GM12878 (cell line): Measurements from ENCODE around the gene SLC26A11. TPM values are rescaled to one million over a fixed set of nuclear protein-coding genes. Genes with fewer than 3 reads are reported as not detected.

Experiments
- ATAC-seq: fragments of 200-7000 bp; cut with Tn5 transposase; 3 replicates; pipeline ENCODE4 v1.9.1; 2020; ENCODE audit warnings: mild to moderate bottlenecking, moderate library complexity
- BruUV-seq: library from RNA; stranded (reverse); fragments of 400-500 nt; replicated peaks from 2 replicates; lab custom pipeline; 2021; lab: Mats Ljungman, UMichigan
- CTCF ChIA-PET: fragments of 300-600 bp; sonication (Branson Sonifier 250); formaldehyde crosslinking; extraction: SDS; loops from one replicate; lab custom pipeline; 2021; ENCODE audit warnings: inconsistent platforms; lab: Yijun Ruan, JAX
- POLR2A ChIA-PET: fragments of 350-600 bp; formaldehyde crosslinking; extraction: SDS; loops from one replicate; lab custom pipeline; 2021; ENCODE audit warnings: inconsistent platforms; lab: Charles Lee
- RAD21 ChIA-PET: fragments of 300-600 bp; sonication (Branson Sonifier 250); formaldehyde crosslinking; loops from one replicate; lab custom pipeline; 2023; ENCODE audit warnings: antibody characterized with exemption; ENCODE audit not compliant: unreplicated experiment; lab: Charles Lee
- SMC1A ChIA-PET: fragments of 300-600 bp; sonication (Branson Sonifier 250); formaldehyde crosslinking; loops from one replicate; lab custom pipeline; 2023; ENCODE audit not compliant: unreplicated experiment, uncharacterized antibody; lab: Charles Lee
- DNase-seq: peaks from one replicate; pipeline ENCODE4 v3.0.0-alpha.2; 2011; ENCODE audit warnings: low read depth, low spot score
- FAIRE-seq: peaks from 3 replicates; lab custom pipeline; 2011; peaks lifted over from hg19 to GRCh38; lab: Jason Lieb, UNC
- H2AFZ ChIP-seq: 2 replicates; pipeline ENCODE4 v1.6.0; 2011; ENCODE audit warnings: low read depth, low read length, control low read depth; ENCODE audit not compliant: control insufficient read depth
- H3K27ac ChIP-seq: 2 replicates; pipeline ENCODE4 v1.5.1; 2011; ENCODE audit warnings: control low read depth; ENCODE audit not compliant: control insufficient read depth, insufficient read depth
- H3K27me3 ChIP-seq, 2 experiments: replicated peaks in 1 of 2; 2 replicates each; pipeline versions ENCODE4 v1.6.0 to v1.6.1; 2011; ENCODE audit warnings: low read length in 1 of 2; ENCODE audit not compliant: control insufficient read depth in 2 of 2, insufficient read depth in 2 of 2
- H3K36me3 ChIP-seq, 2 experiments: 2 replicates each; pipeline ENCODE4 v1.5.1; 2011; ENCODE audit warnings: low read length in 1 of 2; ENCODE audit not compliant: control insufficient read depth in 2 of 2, insufficient read depth in 2 of 2
- H3K4me1 ChIP-seq: 2 replicates; pipeline ENCODE4 v1.6.1; 2011; ENCODE audit warnings: mild to moderate bottlenecking, low read length, moderate library complexity, mixed read lengths; ENCODE audit not compliant: control insufficient read depth, insufficient read depth
- H3K4me2 ChIP-seq: 2 replicates; pipeline ENCODE4 v1.6.0; 2011; ENCODE audit warnings: control low read depth; ENCODE audit not compliant: control insufficient read depth, insufficient read depth
- H3K4me3 ChIP-seq: fragments of 200-600 bp; sonication (generic); 2 replicates; pipeline ENCODE4 v1.5.1; 2016
- H3K79me2 ChIP-seq: 2 replicates; pipeline ENCODE4 v1.6.0; 2011; ENCODE audit warnings: low read length; ENCODE audit not compliant: control insufficient read depth, insufficient read depth
- H3K9ac ChIP-seq: 2 replicates; pipeline ENCODE4 v1.8.0; 2011; ENCODE audit warnings: low read length, control low read depth, mixed read lengths; ENCODE audit not compliant: control insufficient read depth, insufficient read depth
- H3K9me3 ChIP-seq: replicated peaks from 3 replicates; pipeline ENCODE4 v1.5.1; 2011; ENCODE audit warnings: mild to moderate bottlenecking, low read length; ENCODE audit not compliant: control insufficient read depth, insufficient read depth
- H4K20me1 ChIP-seq: 2 replicates; pipeline ENCODE4 v1.6.0; 2011; ENCODE audit not compliant: control insufficient read depth, insufficient read depth
- DPF2 ChIP-seq: fragments of 450-650 bp; IDR thresholded peaks from 2 replicates; pipeline ENCODE4 v1.6.1; 2017; ENCODE audit warnings: mild to moderate bottlenecking
- MEF2B ChIP-seq: fragments of 450-650 bp; IDR thresholded peaks from 2 replicates; pipeline ENCODE4 v1.6.1; 2018; ENCODE audit warnings: mild to moderate bottlenecking, moderate library complexity; ENCODE audit not compliant: partially characterized antibody, poor library complexity, severe bottlenecking
- REST ChIP-seq: IDR thresholded peaks from 2 replicates; pipeline ENCODE4 v1.6.1; 2012; ENCODE audit warnings: mild to moderate bottlenecking, low read depth, low read length
- SMAD5 ChIP-seq: IDR thresholded peaks from 2 replicates; pipeline ENCODE4 v1.6.1; 2016; ENCODE audit warnings: antibody characterized with exemption, low read depth
- SMARCA5 ChIP-seq: fragments of 450-650 bp; IDR thresholded peaks from 2 replicates; pipeline ENCODE4 v1.6.1; 2017; ENCODE audit warnings: mild to moderate bottlenecking
- SREBF1 ChIP-seq: IDR thresholded peaks from 2 replicates; pipeline ENCODE4 v1.6.1; 2012; ENCODE audit warnings: mild to moderate bottlenecking, low read length
- ZNF217 ChIP-seq: fragments of 450-650 bp; IDR thresholded peaks from 2 replicates; pipeline ENCODE4 v1.6.1; 2017; ENCODE audit warnings: antibody characterized with exemption, mild to moderate bottlenecking
- WGBS: methylation state at CpG from one replicate; pipeline ENCODE4 v1.1.6; 2016; ENCODE audit warnings: low lambda C conversion rate; ENCODE audit not compliant: insufficient replicate concordance, insufficient coverage; ENCODE audit errors: missing lambda C conversion rate; 5-methylcytosine and 5-hydroxymethylcytosine counted together
- in situ Hi-C: fragments of 300-500 bp; cut with MboI; formaldehyde crosslinking; loops from 9 replicates; pipeline ENCODE4 v1.14.3; 2018; ENCODE audit warnings: mixed read lengths
- intact Hi-C: fragments of 100-400 bp; cut with micrococcal nuclease; formaldehyde crosslinking; loops from one replicate; pipeline ENCODE4 v1.14.2; 2022; ENCODE audit not compliant: unreplicated experiment
- polyA plus RNA-seq, 11 experiments: library from polyadenylated mRNA; depleted of rRNA in 4 of 11; unstranded in 6 of 11; stranded (reverse) in 5 of 11; fragments of >200 nt; fragmentation: Nextera tagmentation in 4 of 11; fragmentation: Illumina TruSeq in 1 of 11; extraction: Ambion mirVana in 4 of 11; extraction: Trizol in 1 of 11; gene quantifications; 1 replicate in 1 of 11; 2 replicates in 10 of 11; pipeline versions ENCODE4 v1.2.1 to v1.2.3, GENCODE V29; 2011 to 2016; ENCODE audit warnings: inconsistent platforms in 2 of 11, missing spikeins in 2 of 11, low read depth in 1 of 11
- total RNA-seq, 4 experiments: library from RNA; depleted of rRNA in 3 of 4; stranded (reverse); fragments of >200 nt in 3 of 4; fragmentation: Illumina TruSeq in 1 of 4; extraction: Trizol in 1 of 4; gene quantifications; 2 replicates each; pipeline versions ENCODE4 v1.2.1 to v1.2.3, GENCODE V29; 2013 to 2021

SLC26A11 gene
- total and polyA plus RNA-seq, 10 of the 15 experiments (the other 5 are each of a cell fraction or from before 2014, with no cell fraction given): 0.05 to 4.1 (median 1.2) TPM; not detected in 1

DNA sequence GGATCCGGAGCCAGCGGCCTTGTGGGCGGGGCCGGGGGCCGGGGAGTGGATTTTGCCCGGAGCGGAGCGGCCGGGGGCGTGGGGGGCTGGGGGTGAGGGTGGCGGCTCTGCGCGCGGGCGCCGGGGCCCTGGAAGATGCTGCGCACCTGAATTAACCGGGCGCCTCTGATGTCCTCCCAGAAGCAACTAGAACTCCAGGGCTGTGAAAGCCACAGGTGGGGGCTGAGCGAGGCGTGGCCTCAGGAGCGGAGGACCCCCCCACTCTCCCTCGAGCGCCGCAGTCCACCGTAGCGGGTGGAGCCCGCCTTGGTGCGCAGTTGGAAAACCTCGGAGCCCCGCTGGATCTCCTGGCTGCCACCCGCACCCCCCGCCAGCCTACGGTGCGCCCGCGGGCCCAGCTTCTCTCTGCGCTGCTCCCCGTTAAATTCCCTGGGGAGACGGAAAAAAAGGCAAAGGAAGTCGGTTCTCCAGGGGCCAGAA lies 549 bp downstream of the SLC26A11 start:
- peak overlapping the region; percentile 78 for H2AFZ ChIP-seq
- FAIRE-seq (no peak), ATAC-seq (no peak), DNase-seq (no peak)
- intact Hi-C loops: no loop called here
- peaks cover 0 to 5% of the 10 kb centered on the region in 2 experiments; a peak in 2 of 4 replicates for H3K36me3 ChIP-seq
- in situ Hi-C loops: no loop called here
- peak overlapping the region; percentile 80; the same call in 1 of the 2 replicates for H3K9ac ChIP-seq
- H4K20me1 ChIP-seq: no peaks in the 10 kb centered on the region; the same call in 1 of the 2 replicates
- ChIA-PET CTCF (no interaction called here), RAD21 (interaction anchor here (2.2 kb wide), 1 partner anchor 43 kb away, joined by 10 read pairs; no protein-coding TSS in a partner anchor), SMC1A (no interaction called here), POLR2A (interaction anchor here (0.6 to 1.5 kb wide), 5 partner anchors 14 to 518 kb away, joined by 3 to 4 read pairs (median 3); no protein-coding TSS in a partner anchor)
- BruUV-seq: no TSS peak
- H3K27ac ChIP-seq: no peak overlapping the region
- no peak for TF ChIP-seq SMAD5
- no peak for TF ChIP-seq SREBF1
- peak; percentile 29 for TF ChIP-seq MEF2B
- TF ChIP-seq SMARCA5: 0 out of 2 replicates have a peak, but pooled peaks have one; percentile 10
- TF ChIP-seq DPF2: no peak
- H3K4me2 ChIP-seq: peak overlapping the region; percentile 90
- no peaks in the 10 kb centered on the region for H3K9me3 ChIP-seq
- peaks cover 4% of the 10 kb centered on the region for H3K4me1 ChIP-seq
- peaks cover 4% of the 10 kb centered on the region for H3K79me2 ChIP-seq
- H3K4me3 ChIP-seq: peak overlapping the region; percentile 94
- no peaks in the 10 kb centered on the region for H3K27me3 ChIP-seq
- WGBS: 46% methylated on average over 33 of the region's 41 CpGs

- H3K27ac ChIP-seq: no peak overlapping the region
- CTCF ChIA-PET: interaction anchor here (1.0 kb wide), 1 partner anchor 9 kb away, joined by 3 read pairs; no protein-coding TSS in a partner anchor
- DNase-seq (no peak), ATAC-seq (no peak), FAIRE-seq (no peak)
- no peak overlapping the region for H2AFZ ChIP-seq
- peaks cover 0 to 2% of the 10 kb centered on the region in 2 experiments; a peak in 2 of 4 replicates for H3K36me3 ChIP-seq
- H3K27me3 ChIP-seq: no peaks in the 10 kb centered on the region
- no TSS peak for BruUV-seq
- H3K4me2 ChIP-seq: 0 out of 2 replicates have a peak overlapping the region, but pooled peaks have one; percentile 90
- no peak overlapping the region for H3K9ac ChIP-seq
- POLR2A ChIA-PET: no interaction called here
- intact Hi-C loops: no loop called here
- no peaks in the 10 kb centered on the region; the same call in 1 of the 2 replicates for H4K20me1 ChIP-seq
- no peak overlapping the region for H3K4me3 ChIP-seq
- peaks cover 4% of the 10 kb centered on the region for H3K4me1 ChIP-seq
- peaks cover 4% of the 10 kb centered on the region for H3K79me2 ChIP-seq
- SMC1A ChIA-PET: interaction anchor here (1.0 kb wide), 1 partner anchor 10 kb away, joined by 3 read pairs; no protein-coding TSS in a partner anchor
- 85% methylated on average over 27 of the region's 29 CpGs for WGBS
- RAD21 ChIA-PET: no interaction called here
- no peaks in the 10 kb centered on the region for H3K9me3 ChIP-seq
- in situ Hi-C loops: no loop called here
- TF ChIP-seq ZNF217 (no peak), REST (no peak)
Observed at GRCh38 chr17:80221351-80222105, 1.3 kb downstream of the SLC26A11 start.
